DND-41 (cell line): ENCODE measurements around the gene SLAIN1.

Experiments
- CTCF ChIP-seq: IDR thresholded peaks from 2 replicates; pipeline ENCODE4 v1.5.1; 2012; ENCODE audit warnings: borderline replicate concordance, low read length, moderate library complexity, mild to moderate bottlenecking; ENCODE audit not compliant: poor library complexity, severe bottlenecking; ENCODE audit errors: extremely low read depth
- EZH2 ChIP-seq: IDR thresholded peaks from 3 replicates; pipeline ENCODE4 v1.6.1; 2012; ENCODE audit warnings: borderline replicate concordance, low read depth, mild to moderate bottlenecking, moderate library complexity, low read length, inconsistent platforms; ENCODE audit not compliant: severe bottlenecking

- TF ChIP-seq EZH2 (no peak), CTCF (no peak)
These were observed 4.0 kb upstream of the SLAIN1 start for GRCh38 chr13:77693449-77693940.
